GM19193 (cell line): ENCODE results near the gene TLE1.

Experiments
- POLR2A ChIP-seq: IDR thresholded peaks from 4 replicates; pipeline ENCODE4 v1.6.1; 2011; ENCODE audit not compliant: insufficient read depth, insufficient read length; ENCODE audit errors: extremely low read depth

The TLE1 gene

DNA sequence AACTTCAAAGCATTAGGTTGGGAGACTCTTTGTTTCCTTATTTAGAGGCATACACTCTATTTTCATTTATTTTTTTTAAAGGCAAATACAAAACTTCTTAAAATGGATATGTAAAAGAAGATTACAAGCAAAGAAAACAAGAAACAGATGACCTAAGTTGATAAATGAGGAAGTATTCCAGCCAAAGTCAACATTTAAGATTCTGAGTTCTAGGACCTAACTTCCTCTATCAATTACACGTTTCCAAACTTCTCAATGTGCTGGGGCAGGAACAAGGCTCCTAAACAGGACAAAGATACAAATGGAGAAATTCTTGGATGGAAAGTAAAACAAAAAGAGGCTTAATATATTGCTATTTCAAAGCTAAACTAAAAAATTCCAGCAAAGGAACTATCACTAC lies 89.5 kb downstream of the TLE1 start:
- TF ChIP-seq POLR2A: no peak

DNA sequence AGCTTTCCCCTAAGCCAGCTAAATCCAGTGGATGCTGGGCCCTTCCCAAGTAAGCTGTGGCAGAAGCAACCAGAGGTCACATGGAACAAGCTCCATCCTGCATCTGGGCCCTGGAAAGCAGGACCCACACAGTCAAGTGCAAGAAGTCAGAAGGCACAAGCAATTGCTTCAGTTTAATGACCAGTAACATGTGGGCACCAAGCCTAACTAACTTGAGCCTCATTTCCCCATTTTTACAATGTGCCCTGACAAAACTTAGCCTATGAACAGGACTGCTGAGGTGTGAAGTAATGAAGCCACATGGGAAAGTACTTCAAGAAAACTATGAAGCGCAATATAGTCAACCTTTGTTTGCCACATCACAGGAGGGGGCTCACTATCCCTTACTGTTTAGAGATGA lies 90.5 kb downstream of the TLE1 start:
- no peak for TF ChIP-seq POLR2A

DNA sequence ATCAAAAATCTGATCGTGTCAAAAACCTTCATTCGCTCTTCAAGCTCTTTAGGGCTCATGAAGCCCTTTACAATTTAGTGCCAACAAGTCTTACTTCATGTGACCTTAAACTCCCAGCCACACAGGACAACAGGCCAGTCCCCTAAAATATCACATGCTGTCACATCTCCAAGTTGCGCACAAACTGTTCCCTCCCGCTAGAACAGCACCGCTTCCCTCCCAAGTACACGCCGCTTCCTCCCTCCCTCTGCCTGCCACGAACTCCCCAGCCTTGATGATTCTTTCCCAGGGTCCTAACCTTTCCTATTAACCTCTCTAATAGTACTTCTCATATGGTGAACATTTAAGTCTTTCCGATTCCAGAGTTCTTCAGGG lies 91.2 kb downstream of the TLE1 start:
- TF ChIP-seq POLR2A: no peak

DNA sequence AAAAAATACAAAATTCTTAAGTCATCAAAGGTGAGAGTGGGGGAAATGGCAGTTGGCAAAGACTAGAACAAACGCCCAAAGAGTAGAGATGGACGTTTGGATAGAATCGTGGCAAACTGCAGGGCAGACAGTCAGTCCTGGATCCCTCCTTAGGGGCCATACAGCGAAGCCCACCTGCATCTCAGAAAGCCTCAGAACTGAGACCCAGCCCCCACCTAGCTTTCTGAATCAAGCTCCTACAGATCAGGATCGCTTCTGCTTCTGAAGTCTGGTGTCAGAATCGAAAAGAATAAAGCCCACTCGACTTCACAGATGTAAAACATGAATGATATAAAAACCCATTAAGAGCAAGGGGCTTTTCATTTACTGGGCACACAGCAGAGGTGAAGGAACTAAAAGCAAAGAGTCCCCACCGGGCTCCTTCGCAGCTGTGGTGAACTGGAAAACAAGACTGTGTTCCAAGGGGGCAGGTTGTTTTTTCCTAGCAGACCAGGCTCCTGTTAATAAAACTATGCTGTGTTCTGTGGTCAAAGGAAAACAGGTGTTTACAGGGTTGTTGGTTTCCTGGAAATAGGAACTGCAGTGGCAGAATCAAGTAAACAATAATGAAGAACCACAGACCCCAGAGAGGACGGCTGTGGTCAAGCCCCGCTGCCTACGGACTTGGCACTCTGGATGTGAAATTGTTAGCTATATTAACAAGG lies 91.8 kb downstream of the TLE1 start:
- TF ChIP-seq POLR2A: no peak

DNA sequence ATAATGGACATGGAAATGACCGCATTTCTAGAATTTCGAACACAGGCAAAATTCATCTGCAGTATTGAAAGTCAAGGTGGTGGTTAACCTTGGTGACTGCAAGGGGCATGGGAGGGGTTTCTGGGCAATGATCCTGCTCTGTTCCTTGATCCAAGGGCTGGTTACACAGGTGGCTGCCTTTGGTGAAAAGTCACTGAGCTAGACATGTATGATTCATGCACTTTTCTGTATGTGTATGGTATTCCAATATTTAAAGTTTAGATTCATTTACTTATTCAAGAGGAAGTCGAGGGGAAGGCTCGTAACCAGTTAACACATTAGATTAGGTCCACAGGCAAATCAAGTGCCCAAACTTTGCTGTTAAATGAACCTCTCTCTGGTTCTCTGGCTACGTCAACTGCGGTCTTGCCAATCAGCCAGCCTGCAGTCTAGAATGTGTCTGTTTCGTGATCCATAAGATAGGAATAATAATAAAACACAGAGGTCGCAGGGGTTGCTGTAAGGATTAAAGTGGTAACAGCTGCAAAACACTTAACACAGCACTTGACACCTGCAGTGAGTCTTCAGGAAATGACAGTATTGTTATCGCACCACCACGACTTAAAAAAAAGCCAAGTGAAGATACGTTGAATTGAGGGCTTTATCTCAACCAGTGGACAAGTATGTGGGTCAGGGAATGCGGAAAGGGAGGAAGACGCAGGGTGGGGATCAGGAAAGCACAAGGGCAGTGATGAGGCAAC lies 92.5 kb downstream of the TLE1 start:
- no peak for TF ChIP-seq POLR2A

DNA sequence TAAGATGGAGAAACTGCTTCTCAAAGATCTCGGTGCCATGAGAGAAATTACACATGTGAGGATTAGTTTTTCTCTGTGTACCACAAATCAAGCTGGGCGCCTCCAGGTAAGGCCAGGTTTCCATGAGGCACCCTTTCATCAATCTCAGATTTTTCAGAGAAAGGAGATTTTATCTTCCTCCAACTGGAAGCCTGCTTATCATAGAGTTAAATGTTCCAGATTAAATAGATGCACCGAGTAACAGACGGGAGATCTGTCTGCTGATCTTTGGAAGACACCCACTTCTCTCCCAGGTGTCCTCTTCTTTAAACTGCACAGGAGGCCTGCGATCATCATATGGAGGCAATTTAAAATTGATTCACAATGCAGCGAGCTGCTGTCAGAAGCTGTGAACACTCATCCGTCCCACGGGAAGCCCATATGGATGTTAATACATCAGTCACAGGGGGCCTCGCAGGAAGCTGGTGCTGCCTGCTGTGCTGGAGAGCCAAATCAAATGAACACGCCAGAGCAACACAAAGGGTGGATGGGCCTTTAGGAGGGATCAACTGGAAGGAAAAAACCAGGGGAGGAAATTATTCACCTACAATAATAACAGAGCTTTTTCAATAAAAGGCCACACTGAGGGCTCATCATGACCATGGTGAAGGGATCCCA lies 93.3 kb downstream of the TLE1 start:
- TF ChIP-seq POLR2A: no peak

DNA sequence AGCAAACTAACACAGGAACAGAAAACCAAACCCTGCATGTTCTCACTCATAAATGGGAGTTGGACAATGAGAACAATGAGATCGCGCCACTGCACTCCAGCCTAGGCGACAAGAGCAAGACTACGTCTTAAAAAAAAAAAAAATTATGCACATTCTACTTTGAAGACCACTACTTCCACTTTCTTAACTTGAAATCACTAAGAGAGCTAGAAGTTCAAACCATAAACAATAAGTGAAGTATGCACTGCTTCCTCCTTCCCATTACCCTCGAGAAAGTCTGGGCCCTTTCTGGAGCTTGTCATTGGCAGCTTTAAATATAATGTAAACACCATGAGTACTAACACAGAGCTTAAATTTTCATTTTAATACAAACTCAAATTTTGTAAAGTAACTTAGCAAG lies 94.9 kb downstream of the TLE1 start:
- TF ChIP-seq POLR2A: no peak

DNA sequence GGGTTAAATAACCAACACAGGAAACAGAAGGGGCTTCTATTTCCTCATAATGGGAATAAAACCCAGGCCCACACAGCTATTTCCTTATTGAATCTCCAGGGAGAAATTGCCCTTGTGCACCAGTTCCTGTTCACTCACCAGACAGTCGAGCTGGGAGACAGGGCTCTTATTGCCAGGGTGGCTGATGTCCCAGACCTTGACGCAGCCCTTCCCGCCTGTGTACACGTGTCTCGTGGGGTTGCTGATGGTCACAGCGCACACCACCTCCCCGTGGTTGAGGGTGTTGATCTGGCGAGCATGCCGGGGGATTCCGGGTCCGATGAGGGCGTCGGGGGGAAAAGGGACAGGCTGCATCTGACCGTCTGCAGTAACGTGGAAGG lies 96.5 kb downstream of the TLE1 start:
- TF ChIP-seq POLR2A: no peak

DNA sequence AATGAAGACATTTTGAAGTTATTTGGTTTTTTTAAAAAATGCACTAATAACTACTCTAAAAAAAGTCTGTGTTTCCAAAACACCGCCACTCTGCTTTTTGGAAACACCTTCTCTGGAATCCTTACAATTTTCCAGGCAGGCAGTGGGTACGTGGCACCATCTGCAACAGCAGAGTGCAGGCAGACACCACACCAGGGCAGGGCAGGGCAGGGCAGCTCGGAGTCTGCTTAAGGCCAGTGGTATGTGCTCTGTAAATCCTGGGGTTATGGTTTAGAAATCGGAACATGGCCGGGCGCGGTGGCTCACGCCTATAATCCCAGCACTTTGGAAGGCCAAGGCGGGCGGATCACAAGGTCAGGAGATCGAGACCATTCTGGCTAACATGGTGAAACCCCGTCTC lies 97.6 kb downstream of the TLE1 start:
- TF ChIP-seq POLR2A: no peak

DNA sequence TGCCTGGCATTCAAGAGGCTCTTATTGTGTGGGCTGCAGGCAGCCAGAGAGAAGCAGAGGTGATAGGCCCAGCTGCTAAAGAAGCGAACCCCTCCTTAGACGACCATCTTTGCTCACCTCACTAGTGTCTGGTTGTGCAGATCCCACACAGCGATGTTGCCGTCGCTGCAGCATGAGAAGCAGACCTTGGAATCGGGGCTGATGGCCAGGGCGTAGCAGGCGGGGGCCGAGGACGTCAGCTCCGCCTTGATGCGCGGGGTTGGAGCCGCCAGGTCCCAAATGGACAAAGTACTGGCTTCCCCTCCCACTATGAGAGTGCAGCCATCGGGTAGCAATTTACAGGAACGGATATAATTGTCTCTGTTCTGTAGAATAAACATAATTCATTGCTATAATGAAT lies 98.7 kb downstream of the TLE1 start:
- no peak for TF ChIP-seq POLR2A

DNA sequence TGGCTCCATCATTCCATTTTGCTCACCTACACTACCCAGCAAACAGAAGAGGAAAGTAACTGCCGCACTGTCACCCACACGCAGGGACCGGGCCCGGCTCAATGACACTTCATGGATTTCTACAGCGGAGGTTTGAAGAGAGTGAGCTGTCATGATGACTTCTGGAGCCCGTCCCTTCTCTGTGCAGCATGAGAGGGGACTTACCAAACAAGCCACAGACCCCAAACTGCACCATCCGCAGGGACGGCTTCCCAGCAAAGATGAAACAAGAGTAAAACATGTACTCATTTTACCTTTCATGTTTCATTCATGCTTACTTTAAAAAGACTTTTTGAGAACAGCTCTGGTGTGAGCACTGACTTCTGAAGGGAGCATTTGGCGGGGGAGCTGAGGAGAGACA lies 99.5 kb downstream of the TLE1 start:
- TF ChIP-seq POLR2A: no peak

DNA sequence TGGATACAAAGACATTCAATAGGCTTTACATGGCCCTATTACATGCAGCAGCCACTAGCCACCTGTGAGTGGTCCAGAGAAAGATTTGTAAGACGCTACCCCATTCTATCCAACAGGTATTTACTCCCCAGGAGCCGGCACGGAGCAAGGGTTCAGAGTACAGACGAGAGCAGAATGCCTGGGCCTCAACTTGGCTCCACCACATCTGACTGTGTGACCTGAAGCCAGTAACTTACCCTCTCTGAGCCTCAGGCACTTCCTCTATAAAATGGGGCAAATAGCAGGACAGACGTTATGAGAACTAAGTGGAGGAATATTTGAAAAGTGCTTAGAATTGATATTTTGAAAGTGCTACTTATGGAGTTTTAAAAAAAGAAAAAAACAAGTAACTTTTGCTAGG lies 100.0 kb downstream of the TLE1 start:
- no peak for TF ChIP-seq POLR2A

DNA sequence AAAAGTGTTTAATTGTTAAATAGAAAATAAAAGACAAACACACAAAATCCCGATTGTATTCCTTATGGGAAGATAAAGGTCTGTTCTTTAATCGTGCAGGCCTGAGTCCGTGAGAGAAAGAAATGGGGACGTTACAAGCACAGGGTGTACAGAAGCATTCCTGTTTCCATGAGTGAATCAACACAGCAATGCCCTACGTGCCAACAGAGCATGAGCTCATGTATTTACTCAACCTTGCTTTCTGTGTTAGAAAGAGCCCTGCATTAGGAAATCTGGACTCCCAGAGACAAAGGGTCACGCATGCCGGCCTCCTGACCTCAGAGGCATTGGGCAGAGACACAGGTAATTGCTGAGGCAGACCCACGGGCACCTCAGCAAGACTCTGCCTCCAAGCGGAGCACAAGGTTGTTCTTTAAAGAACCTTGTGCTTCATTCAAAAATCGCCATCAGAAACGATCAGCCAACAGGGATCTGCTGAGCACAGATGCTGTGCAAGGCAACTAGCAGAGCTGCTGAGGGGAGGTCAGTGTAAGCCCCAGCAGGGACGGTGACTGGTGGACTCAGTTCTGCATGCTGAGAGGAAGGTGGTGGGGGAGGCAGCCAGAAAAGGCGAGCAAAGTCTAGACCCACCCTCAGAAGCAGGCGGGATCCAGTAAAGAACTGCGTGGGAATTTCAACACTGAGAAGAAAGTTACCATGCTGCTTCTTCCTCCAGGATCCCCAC lies 101.0 kb downstream of the TLE1 start:
- TF ChIP-seq POLR2A: no peak

DNA sequence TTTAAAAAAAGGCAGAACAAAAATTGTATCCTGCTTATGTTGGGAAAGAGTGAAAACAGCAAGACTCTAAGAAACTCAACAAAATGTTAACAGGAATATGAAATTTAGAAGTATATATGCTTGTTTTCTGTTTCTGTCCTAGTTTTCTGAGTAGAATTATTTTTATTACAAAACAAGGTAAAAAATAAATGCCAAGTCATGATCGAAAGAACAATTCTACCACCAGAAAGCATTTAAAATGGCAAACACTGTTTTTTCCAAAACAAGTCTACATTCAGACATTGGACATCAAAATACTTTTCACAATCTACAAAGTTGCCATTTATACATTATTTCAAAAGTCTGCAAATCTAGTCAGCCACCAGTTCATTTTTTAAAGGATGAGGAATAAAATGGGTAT lies 102.6 kb downstream of the TLE1 start:
- no peak for TF ChIP-seq POLR2A

DNA sequence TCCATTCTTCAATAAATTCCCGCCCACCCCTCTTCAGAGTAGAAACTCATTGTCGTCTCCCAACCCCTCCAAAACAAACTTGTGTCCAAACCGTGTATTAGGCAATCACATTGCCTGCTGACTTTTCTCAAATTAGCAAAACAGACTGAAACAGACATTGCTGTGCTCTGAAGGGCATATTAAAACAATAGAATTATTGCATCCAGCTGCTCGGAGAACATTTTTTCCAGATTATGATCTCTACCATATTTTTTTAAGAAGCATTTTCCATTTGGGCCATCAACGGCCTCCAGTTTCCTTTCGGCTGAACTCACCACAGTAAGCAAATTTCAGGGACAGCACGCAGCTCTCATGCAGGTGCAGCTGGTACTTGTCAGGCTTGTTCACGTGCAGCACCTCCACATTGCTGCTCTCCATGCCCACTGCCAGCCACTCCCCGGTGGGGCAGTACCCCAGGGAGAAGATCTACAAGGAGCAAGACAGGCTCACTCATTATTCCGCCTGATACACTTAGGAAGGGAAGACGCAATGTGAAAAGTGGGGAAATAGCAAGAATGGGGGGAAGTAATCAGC lies 104.1 kb downstream of the TLE1 start:
- TF ChIP-seq POLR2A: no peak
